Fibroblast of pulmonary artery (primary cell): ENCODE results near the gene KLF9.

Experiments
- DNase-seq: peaks from one replicate; pipeline ENCODE4 v3.0.0-alpha.2; 2010; ENCODE audit warnings: low read depth
- H3K4me3 ChIP-seq: replicated peaks from 2 replicates; pipeline ENCODE4 v1.5.1; 2011; ENCODE audit warnings: low read depth, mild to moderate bottlenecking, control low read depth, low read length, moderate library complexity
- TF ChIP-seq, protein P1 (sequence below): IDR thresholded peaks from 2 replicates; pipeline ENCODE4 v1.5.1; 2011; ENCODE audit warnings: mild to moderate bottlenecking, control low read depth, low read length, inconsistent platforms; ENCODE audit errors: missing control alignments

The KLF9 gene

DNA sequence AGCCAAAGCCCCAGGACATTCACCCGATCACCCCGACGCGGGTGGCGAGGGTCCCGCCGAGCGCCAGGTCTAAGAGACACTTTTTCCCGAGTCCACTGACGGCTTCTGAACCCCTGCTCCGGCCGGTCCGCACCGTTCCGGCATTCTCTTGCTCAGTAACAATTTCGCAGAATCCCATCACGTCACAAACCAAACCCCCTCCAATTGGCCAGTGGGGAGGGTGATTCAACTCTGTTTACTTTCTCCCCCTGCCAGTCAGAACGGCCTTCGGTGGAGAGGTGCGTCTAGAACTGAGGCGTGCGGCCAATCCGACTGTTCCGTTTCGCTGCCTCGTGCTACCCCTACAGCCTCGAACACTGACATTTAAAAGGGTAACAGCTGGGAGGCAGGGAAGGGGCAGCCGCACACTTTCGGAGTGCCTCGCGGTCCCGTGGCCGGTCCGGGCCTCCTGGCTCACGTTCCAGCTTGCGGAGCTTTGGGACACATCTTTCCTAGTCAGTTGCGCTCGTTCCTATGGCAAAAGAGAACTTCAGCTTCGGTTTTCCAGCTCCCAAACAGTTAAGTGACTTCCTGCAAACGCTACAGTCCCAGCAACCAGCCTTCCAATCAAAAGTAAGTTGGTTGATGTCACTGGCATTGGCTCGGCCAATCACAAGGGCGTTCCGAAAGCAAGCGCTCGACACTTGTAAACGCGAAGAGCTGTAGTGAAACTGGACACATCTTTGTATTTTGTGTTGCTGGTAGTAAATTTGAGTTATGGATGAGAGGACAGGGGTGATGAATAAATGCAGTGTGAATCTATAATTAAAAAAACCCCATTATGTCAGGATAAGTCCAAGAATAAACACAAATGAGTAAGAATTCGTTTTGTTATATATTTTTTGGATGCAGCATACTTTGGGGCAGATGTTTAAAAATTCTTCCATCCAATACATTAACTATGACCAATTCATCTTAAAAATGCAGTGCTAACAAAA lies at the start of gene KLF9:
KLF9 (minus strand) TSS at position 859 of the 977 bp plus-strand sequence. CDS start 1,294 bp downstream, outside the sequence.
- peak; percentile 99 for DNase-seq
- peak within 1 kb of the TSS; percentile 85 for H3K4me3 ChIP-seq
- TF ChIP-seq, protein P1, sequence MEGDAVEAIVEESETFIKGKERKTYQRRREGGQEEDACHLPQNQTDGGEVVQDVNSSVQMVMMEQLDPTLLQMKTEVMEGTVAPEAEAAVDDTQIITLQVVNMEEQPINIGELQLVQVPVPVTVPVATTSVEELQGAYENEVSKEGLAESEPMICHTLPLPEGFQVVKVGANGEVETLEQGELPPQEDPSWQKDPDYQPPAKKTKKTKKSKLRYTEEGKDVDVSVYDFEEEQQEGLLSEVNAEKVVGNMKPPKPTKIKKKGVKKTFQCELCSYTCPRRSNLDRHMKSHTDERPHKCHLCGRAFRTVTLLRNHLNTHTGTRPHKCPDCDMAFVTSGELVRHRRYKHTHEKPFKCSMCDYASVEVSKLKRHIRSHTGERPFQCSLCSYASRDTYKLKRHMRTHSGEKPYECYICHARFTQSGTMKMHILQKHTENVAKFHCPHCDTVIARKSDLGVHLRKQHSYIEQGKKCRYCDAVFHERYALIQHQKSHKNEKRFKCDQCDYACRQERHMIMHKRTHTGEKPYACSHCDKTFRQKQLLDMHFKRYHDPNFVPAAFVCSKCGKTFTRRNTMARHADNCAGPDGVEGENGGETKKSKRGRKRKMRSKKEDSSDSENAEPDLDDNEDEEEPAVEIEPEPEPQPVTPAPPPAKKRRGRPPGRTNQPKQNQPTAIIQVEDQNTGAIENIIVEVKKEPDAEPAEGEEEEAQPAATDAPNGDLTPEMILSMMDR = no peak

DNA sequence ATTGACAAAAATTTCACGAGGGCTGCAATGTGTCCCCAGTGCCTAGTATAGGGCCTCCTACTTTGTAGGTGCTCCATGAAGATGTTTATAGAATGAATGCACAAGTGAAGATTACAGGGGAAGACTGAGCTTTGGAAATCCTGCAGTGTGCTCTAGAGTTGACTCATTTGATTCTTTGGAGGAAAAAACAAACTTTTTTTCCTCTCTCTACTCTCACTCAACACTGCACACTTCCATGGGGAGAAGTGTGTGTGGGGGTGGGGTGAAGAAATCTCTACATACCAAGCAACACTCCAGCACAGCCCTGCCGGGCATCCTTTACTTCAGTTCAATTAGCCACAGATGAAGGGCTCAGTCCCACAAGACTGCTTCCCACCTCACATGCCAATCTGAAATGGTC lies 49.4 kb upstream of the KLF9 start:
- TF ChIP-seq, protein P1 = no peak
- no peak for DNase-seq
- H3K4me3 ChIP-seq = no peak overlapping the region

DNA sequence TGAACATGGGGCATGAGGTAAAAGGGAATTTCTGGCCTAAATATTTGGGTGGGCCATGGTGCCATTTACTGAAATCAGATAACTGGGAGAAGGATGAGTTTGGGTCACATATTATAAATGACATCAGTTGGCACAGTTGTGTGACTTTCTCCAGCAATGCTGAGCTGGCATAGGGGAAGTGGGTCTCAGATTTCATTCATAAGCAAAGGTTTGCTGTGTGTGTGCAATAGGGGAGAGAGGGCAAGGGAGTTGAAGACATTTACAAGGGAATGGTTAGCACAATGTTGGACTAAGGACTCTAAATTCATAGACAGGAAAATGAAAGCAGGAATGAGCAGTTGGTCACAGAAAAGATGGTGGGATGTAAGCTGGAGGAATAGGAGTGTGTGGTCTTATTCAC lies 47.8 kb upstream of the KLF9 start:
- DNase-seq = no peak
- no peak overlapping the region for H3K4me3 ChIP-seq
- TF ChIP-seq, protein P1 = no peak

DNA sequence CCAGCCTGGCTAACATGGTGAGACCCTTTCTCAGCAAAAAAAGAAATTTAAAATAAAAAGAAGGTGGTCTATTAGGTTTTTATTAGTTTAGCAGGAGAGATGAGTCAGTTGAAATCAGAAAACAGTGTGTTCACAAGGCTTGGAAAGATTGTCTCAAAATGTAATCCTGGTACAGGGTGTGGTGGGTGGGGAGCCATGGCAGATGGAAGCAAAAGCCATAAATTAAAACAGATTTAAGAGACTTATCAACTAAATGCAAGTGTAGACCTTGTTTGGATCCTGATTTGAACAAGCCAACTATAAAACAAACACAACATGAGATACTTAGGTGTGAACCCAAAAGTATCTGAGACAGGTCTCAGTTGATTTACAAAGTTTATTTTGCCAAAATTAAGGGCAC lies 42.8 kb upstream of the KLF9 start:
- DNase-seq = no peak
- no peak overlapping the region for H3K4me3 ChIP-seq
- TF ChIP-seq, protein P1 = no peak

GRCh38 chr9:70455993-70456704 lies 41.7 kb upstream of the KLF9 start:
- DNase-seq = no peak
- TF ChIP-seq, protein P1 = no peak
- H3K4me3 ChIP-seq = no peak overlapping the region

DNA sequence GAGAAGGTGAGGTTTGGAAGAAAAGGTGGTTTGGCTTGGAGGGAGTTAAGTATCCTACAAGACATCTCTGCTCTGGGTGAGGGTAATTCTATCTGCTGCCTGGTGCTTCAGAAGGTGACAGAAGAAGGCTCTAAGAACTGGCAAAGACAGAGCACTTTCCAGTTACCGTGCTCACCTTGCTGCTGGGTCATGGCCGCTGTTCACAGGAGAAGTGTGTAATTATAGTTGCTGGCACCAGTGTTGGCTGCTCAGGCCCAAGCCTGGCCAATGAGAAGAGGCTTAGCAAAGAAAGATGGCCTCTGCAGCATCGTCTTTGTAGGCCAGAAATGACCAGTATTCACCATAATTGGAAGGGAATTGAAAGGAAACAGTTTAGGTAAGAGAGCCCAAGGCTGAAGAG lies 37.9 kb upstream of the KLF9 start:
- TF ChIP-seq, protein P1 = no peak
- H3K4me3 ChIP-seq = no peak overlapping the region
- DNase-seq = no peak
